HFFc6 (cell line): Measurements from ENCODE around the gene EFCAB8. TPM values are rescaled to one million over a fixed set of nuclear protein-coding genes. Genes with fewer than 3 reads are reported as not detected.

Experiments used
- DNase-seq: peaks from one replicate; pipeline ENCODE4 v3.0.0-alpha.2; 2018
- H3K27ac Mint-ChIP-seq: 2 replicates; pipeline ENCODE4 v1.8.0; 2020; ENCODE audit warnings: mild to moderate bottlenecking, mixed read lengths
- H3K27me3 Mint-ChIP-seq: 2 replicates; pipeline ENCODE4 v1.8.0; 2021; ENCODE audit warnings: mild to moderate bottlenecking, moderate library complexity, mixed read lengths; ENCODE audit not compliant: insufficient read depth
- H3K36me3 Mint-ChIP-seq: 2 replicates; pipeline ENCODE4 v1.8.0; 2021; ENCODE audit warnings: low read depth, mixed read lengths
- H3K4me1 Mint-ChIP-seq: 2 replicates; pipeline ENCODE4 v1.8.0; 2020; ENCODE audit warnings: low read depth, mixed read lengths
- H3K4me3 Mint-ChIP-seq: 2 replicates; pipeline ENCODE4 v1.8.0; 2020; ENCODE audit warnings: mild to moderate bottlenecking, moderate library complexity, mixed read lengths
- H3K9me3 Mint-ChIP-seq: 2 replicates; pipeline ENCODE4 v1.8.0; 2020; ENCODE audit warnings: mild to moderate bottlenecking, mixed read lengths
- CTCF ChIP-seq: fragments of 200-600 bp; sonication (generic); IDR thresholded peaks from 2 replicates; pipeline ENCODE4 v1.5.0; 2021; ENCODE audit warnings: antibody characterized with exemption, mild to moderate bottlenecking
- long read RNA-seq: library from polyadenylated mRNA; unstranded; transcript quantifications from one replicate; pipeline ENCODE4 v2.0.0, GENCODE V29; 2019
- total RNA-seq, 6 experiments: library from RNA; stranded (reverse); fragmentation: NEBNext Ultra II Directional; extraction: Animal tissue kit (Norgen Biotek cat#: 25700); gene quantifications; 2 replicates in 1 of 6; 3 replicates in 5 of 6; pipeline ENCODE4 v1.2.3, GENCODE V29; 2021

The EFCAB8 gene
- not detected for total RNA-seq
- long read RNA-seq = 0 reads

GRCh38 chr20:32858701-32859372 lies at the start of gene EFCAB8:
Gene EFCAB8, plus strand, starts transcription at chr20:32858923. Its CDS starts 4,870 bp downstream, at chr20:32863793.
- no peak within 1 kb of the TSS for H3K4me3 Mint-ChIP-seq
- H3K27ac Mint-ChIP-seq = no peak within 1 kb of the TSS
- TF ChIP-seq CTCF = 0 out of 2 replicates have a peak, but pooled peaks have one; percentile 16
- DNase-seq = no peak
- peaks cover 25% of the 10 kb centered on the region for H3K36me3 Mint-ChIP-seq
- H3K9me3 Mint-ChIP-seq = no peaks in the 10 kb centered on the region
- H3K27me3 Mint-ChIP-seq = no peaks in the 10 kb centered on the region
- no peaks in the 10 kb centered on the region for H3K4me1 Mint-ChIP-seq

- Mint-ChIP-seq H3K27ac (no peak overlapping the region), H3K4me3 (no peak overlapping the region), H3K4me1 (no peaks in the 10 kb centered on the region), H3K27me3 (no peaks in the 10 kb centered on the region), H3K9me3 (no peaks in the 10 kb centered on the region), H3K36me3 (no peaks in the 10 kb centered on the region; the same call in 1 of the 2 replicates)
- DNase-seq = no peak
- no peak for TF ChIP-seq CTCF
These were observed 48.8 kb upstream of the EFCAB8 start for GRCh38 chr20:32809907-32810306.

- no peaks in the 10 kb centered on the region; the same call in 1 of the 2 replicates for H3K36me3 Mint-ChIP-seq
- no peaks in the 10 kb centered on the region for H3K27me3 Mint-ChIP-seq
- H3K4me3 Mint-ChIP-seq = no peak overlapping the region
- H3K27ac Mint-ChIP-seq = no peak overlapping the region
- no peak for TF ChIP-seq CTCF
- no peak for DNase-seq
- no peaks in the 10 kb centered on the region for H3K4me1 Mint-ChIP-seq
- H3K9me3 Mint-ChIP-seq = no peaks in the 10 kb centered on the region
These were observed 47.8 kb upstream of the EFCAB8 start for GRCh38 chr20:32810941-32811340.

GRCh38 chr20:32811886-32812285 lies 46.8 kb upstream of the EFCAB8 start:
- Mint-ChIP-seq H3K4me1 (no peaks in the 10 kb centered on the region), H3K4me3 (no peak overlapping the region), H3K36me3 (no peaks in the 10 kb centered on the region; the same call in 1 of the 2 replicates), H3K27ac (no peak overlapping the region), H3K27me3 (no peaks in the 10 kb centered on the region), H3K9me3 (no peaks in the 10 kb centered on the region)
- TF ChIP-seq CTCF = no peak
- no peak for DNase-seq

- H3K4me1 Mint-ChIP-seq = peaks cover 43% of the 10 kb centered on the region
- H3K27me3 Mint-ChIP-seq = no peaks in the 10 kb centered on the region; the same call in 1 of the 2 replicates
- DNase-seq = peak; percentile 15
- H3K36me3 Mint-ChIP-seq = no peaks in the 10 kb centered on the region
- peak overlapping the region; percentile 91 for H3K27ac Mint-ChIP-seq
- peak overlapping the region; percentile 93 for H3K4me3 Mint-ChIP-seq
- no peaks in the 10 kb centered on the region for H3K9me3 Mint-ChIP-seq
- TF ChIP-seq CTCF = no peak
These were observed 38.6 kb upstream of the EFCAB8 start for GRCh38 chr20:32819992-32820697.
